ENCODE results near the gene CARD11. TPM values are rescaled to one million over a fixed set of nuclear protein-coding genes. Genes with fewer than 3 reads are reported as not detected.

CARD11 gene
- total and polyA plus RNA-seq, 2 donors (not counting 1 experiment from before 2014, with no cell fraction given), result 129 to 135 TPM

- H3K27me3 Mint-ChIP-seq, result no peaks in the 10 kb centered on the region
- Histone ChIP-seq H2AFZ (ENCODE audit: insufficient read depth, low read depth, low read length, poor library complexity, severe bottlenecking) (no peak overlapping the region), H3K79me2 (ENCODE audit: control insufficient read depth, insufficient read depth, low read length) (peaks cover 21% of the 10 kb centered on the region), H3K9ac (ENCODE audit: low read length) (no peak overlapping the region), H3K9me3 (ENCODE audit: control extremely low read depth in 1 of 3, control insufficient read depth in 2 of 3, insufficient read depth in 1 of 3, low read length in 2 of 3) (peaks cover 0 to 3% (median 0%) of the 10 kb centered on the region in 3 donors), H3K4me3 (ENCODE audit: control extremely low read depth in 1 of 5, extremely low read depth in 1 of 5, insufficient read depth in 1 of 5, low read depth in 2 of 5, low read length in 4 of 5) (no peak overlapping the region), H4K20me1 (ENCODE audit: control insufficient read depth, insufficient read depth, low read length, poor library complexity, severe bottlenecking) (peaks cover 32% of the 10 kb centered on the region), H3K27me3 (replicated peaks in 1 of 4; ENCODE audit: control extremely low read depth in 1 of 4, control insufficient read depth in 3 of 4, insufficient read depth in 4 of 4, low read length in 3 of 4) (no peaks in the 10 kb centered on the region), H3K4me1 (ENCODE audit: control insufficient read depth in 2 of 2, insufficient read depth in 2 of 2, low read length in 2 of 2) (no peaks in the 10 kb centered on the region), H3K27ac (ENCODE audit: low read length in 2 of 2) (no peak overlapping the region), H3K4me2 (replicated peaks; ENCODE audit: low read depth, low read length, poor library complexity, severe bottlenecking) (no peak overlapping the region), H3K36me3 (replicated peaks in 1 of 2; ENCODE audit: control extremely low read depth in 1 of 2, control insufficient read depth in 1 of 2, extremely low read depth in 1 of 2, insufficient read depth in 2 of 2, low read length in 1 of 2) (peaks cover 17 to 91% of the 10 kb centered on the region in 2 experiments)
- no peak overlapping the region for H3K4me3 Mint-ChIP-seq
- ChIA-PET CTCF (interaction anchor here (1.8 to 2.1 kb wide), 2 partner anchors 73 to 127 kb away, joined by 4 to 6 read pairs; no protein-coding TSS in a partner anchor), POLR2A (interaction anchor here (0.8 kb wide), 1 partner anchor 29 kb away, joined by 3 read pairs; no protein-coding TSS in a partner anchor)
- WGBS (ENCODE audit: insufficient coverage), result 97% methylated on average over 16 of the region's 19 CpGs
- H3K4me1 Mint-ChIP-seq, result peaks cover 15% of the 10 kb centered on the region
- H3K9me3 Mint-ChIP-seq (ENCODE audit: insufficient read depth), result no peaks in the 10 kb centered on the region
- TF ChIP-seq EZH2 (IDR thresholded peaks at IDR 0.05; ENCODE audit: borderline replicate concordance, insufficient read depth, low read depth, low read length, poor library complexity, severe bottlenecking) (no peak), CTCF (IDR thresholded peaks at IDR 0.05) (no peak)
- no peak for DNase-seq
- no peak overlapping the region for H3K27ac Mint-ChIP-seq
- intact Hi-C loops (cut with micrococcal nuclease), result no loop called here
- no peak for ATAC-seq (ENCODE audit: low read depth)
Measured at GRCh38 chr7:2937701-2938513, 105.8 kb downstream of the CARD11 start.
